ENCODE results near the gene HTRA3. TPM values are rescaled to one million over a fixed set of nuclear protein-coding genes. Genes with fewer than 3 reads are reported as not detected.

The HTRA3 gene
- total and polyA plus RNA-seq, 4 donors: 0.36 to 1.2 (median 1.1) TPM

DNA sequence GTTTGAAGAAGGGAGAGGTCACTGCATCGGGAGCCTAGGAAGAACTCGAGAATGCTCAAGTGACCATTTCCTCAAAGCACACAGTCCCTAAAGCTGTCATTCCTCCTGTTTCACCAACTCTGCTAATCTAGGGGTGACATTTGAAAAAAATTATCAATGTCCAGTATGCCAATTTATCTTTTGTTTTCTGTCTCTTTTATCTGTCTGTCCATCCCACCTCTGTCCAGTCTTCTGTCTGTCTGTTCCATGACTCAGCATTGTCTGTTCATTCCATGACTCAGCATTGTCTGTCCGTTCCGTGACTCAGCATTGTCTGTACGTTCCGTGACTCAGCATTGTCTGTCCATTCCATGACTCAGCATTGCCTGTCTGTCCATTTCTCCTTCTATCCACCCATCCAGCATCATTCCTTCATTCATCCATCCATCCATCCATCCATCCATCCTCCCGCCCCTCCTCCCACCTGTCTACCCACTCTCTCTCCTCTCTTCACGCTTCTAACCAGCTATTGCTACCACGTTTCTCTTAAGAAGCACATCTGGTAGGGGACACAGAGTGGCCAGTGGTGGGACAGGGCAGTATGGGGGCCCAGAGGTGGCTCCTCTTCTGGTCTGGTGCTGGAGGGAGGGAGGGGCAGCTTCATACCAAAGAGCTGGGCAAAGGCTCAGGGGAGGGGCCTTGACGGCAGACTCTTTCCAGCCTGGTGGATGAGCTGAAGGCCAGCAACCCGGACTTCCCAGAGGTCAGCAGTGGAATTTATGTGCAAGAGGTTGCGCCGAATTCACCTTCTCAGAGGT lies 34.1 kb downstream of the HTRA3 start:
- DNase-seq (ENCODE audit: low spot score): peak; percentile 53
- Histone ChIP-seq H3K4me1 (ENCODE audit: control insufficient read depth in 4 of 4, insufficient read depth in 4 of 4, low read length in 3 of 4) (no peaks in the 10 kb centered on the region), H3K27ac (ENCODE audit: low read depth in 1 of 2, low read length in 2 of 2) (no peak overlapping the region), H3K27me3 (ENCODE audit: control insufficient read depth in 4 of 4, insufficient read depth in 4 of 4, low read length in 3 of 4) (peaks cover 0 to 3% (median 0%) of the 10 kb centered on the region in 4 donors), H3K9me3 (ENCODE audit: control insufficient read depth in 4 of 4, low read length in 3 of 4) (no peaks in the 10 kb centered on the region), H3K9ac (ENCODE audit: low read depth in 1 of 2, low read length in 2 of 2) (no peak overlapping the region), H3K4me3 (ENCODE audit: low read depth in 1 of 3, low read length in 3 of 3) (no peak overlapping the region), H3K36me3 (ENCODE audit: control insufficient read depth in 4 of 4, insufficient read depth in 3 of 4, low read depth in 1 of 4, low read length in 3 of 4) (no peaks in the 10 kb centered on the region)
- no peak for TF ChIP-seq FOXA1 (IDR thresholded peaks at IDR 0.05)
- WGBS: 75% methylated on average over 13 of the region's 13 CpGs

GRCh38 chr4:8304827-8305695 lies 35.5 kb downstream of the HTRA3 start:
- H3K9ac ChIP-seq (ENCODE audit: low read depth in 1 of 2, low read length in 2 of 2): no peak overlapping the region
- H3K27me3 ChIP-seq (ENCODE audit: control insufficient read depth in 4 of 4, insufficient read depth in 4 of 4, low read length in 3 of 4): peaks cover 0 to 3% (median 0%) of the 10 kb centered on the region in 4 donors
- H3K4me3 ChIP-seq (ENCODE audit: low read depth in 1 of 3, low read length in 3 of 3): no peak overlapping the region
- DNase-seq (ENCODE audit: low spot score): no peak
- H3K9me3 ChIP-seq (ENCODE audit: control insufficient read depth in 4 of 4, low read length in 3 of 4): no peaks in the 10 kb centered on the region
- no peaks in the 10 kb centered on the region for H3K36me3 ChIP-seq (ENCODE audit: control insufficient read depth in 4 of 4, insufficient read depth in 3 of 4, low read depth in 1 of 4, low read length in 3 of 4)
- TF ChIP-seq TAF1 (conservative IDR thresholded peaks at IDR 0.05) (no peak), FOXA2 (IDR thresholded peaks at IDR 0.05) (no peak), GABPA (IDR thresholded peaks at IDR 0.05 in 1 of 2, conservative IDR thresholded peaks at IDR 0.05 in 1 of 2) (no peak), RXRA (IDR thresholded peaks at IDR 0.05) (no peak), JUND (IDR thresholded peaks at IDR 0.05) (no peak), RAD21 (IDR thresholded peaks at IDR 0.05) (no peak), HNF4G (IDR thresholded peaks at IDR 0.05) (no peak), SP1 (IDR thresholded peaks at IDR 0.05) (no peak), FOXA1 (IDR thresholded peaks at IDR 0.05) (no peak), MAX (IDR thresholded peaks at IDR 0.05) (no peak), YY1 (IDR thresholded peaks at IDR 0.05) (no peak), NR2F2 (IDR thresholded peaks at IDR 0.05) (no peak), HNF4A (conservative IDR thresholded peaks at IDR 0.05) (no peak), EGR1 (IDR thresholded peaks at IDR 0.05; ENCODE audit: low read depth in 2 of 2) (no peak), ZBTB33 (IDR thresholded peaks at IDR 0.05) (no peak)
- TF ChIP-seq, protein P1, sequence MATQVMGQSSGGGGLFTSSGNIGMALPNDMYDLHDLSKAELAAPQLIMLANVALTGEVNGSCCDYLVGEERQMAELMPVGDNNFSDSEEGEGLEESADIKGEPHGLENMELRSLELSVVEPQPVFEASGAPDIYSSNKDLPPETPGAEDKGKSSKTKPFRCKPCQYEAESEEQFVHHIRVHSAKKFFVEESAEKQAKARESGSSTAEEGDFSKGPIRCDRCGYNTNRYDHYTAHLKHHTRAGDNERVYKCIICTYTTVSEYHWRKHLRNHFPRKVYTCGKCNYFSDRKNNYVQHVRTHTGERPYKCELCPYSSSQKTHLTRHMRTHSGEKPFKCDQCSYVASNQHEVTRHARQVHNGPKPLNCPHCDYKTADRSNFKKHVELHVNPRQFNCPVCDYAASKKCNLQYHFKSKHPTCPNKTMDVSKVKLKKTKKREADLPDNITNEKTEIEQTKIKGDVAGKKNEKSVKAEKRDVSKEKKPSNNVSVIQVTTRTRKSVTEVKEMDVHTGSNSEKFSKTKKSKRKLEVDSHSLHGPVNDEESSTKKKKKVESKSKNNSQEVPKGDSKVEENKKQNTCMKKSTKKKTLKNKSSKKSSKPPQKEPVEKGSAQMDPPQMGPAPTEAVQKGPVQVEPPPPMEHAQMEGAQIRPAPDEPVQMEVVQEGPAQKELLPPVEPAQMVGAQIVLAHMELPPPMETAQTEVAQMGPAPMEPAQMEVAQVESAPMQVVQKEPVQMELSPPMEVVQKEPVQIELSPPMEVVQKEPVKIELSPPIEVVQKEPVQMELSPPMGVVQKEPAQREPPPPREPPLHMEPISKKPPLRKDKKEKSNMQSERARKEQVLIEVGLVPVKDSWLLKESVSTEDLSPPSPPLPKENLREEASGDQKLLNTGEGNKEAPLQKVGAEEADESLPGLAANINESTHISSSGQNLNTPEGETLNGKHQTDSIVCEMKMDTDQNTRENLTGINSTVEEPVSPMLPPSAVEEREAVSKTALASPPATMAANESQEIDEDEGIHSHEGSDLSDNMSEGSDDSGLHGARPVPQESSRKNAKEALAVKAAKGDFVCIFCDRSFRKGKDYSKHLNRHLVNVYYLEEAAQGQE (IDR thresholded peaks at IDR 0.05): no peak
- TF ChIP-seq, protein P2, sequence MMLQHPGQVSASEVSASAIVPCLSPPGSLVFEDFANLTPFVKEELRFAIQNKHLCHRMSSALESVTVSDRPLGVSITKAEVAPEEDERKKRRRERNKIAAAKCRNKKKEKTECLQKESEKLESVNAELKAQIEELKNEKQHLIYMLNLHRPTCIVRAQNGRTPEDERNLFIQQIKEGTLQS (IDR thresholded peaks at IDR 0.05): no peak
- TF ChIP-seq, protein P3, sequence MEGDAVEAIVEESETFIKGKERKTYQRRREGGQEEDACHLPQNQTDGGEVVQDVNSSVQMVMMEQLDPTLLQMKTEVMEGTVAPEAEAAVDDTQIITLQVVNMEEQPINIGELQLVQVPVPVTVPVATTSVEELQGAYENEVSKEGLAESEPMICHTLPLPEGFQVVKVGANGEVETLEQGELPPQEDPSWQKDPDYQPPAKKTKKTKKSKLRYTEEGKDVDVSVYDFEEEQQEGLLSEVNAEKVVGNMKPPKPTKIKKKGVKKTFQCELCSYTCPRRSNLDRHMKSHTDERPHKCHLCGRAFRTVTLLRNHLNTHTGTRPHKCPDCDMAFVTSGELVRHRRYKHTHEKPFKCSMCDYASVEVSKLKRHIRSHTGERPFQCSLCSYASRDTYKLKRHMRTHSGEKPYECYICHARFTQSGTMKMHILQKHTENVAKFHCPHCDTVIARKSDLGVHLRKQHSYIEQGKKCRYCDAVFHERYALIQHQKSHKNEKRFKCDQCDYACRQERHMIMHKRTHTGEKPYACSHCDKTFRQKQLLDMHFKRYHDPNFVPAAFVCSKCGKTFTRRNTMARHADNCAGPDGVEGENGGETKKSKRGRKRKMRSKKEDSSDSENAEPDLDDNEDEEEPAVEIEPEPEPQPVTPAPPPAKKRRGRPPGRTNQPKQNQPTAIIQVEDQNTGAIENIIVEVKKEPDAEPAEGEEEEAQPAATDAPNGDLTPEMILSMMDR (IDR thresholded peaks at IDR 0.05; ENCODE audit: low read depth, low read length, missing input control): no peak
- WGBS: 86% methylated on average over 14 of the region's 14 CpGs
- H3K4me1 ChIP-seq (ENCODE audit: control insufficient read depth in 4 of 4, insufficient read depth in 4 of 4, low read length in 3 of 4): no peaks in the 10 kb centered on the region
- H3K27ac ChIP-seq (ENCODE audit: low read depth in 1 of 2, low read length in 2 of 2): no peak overlapping the region

All from liver (tissue), 9 donors.